Progenitor cell of endocrine pancreas (in vitro differentiated cells): ENCODE results near the gene RTEL1. TPM values are rescaled to one million over a fixed set of nuclear protein-coding genes. Genes with fewer than 3 reads are reported as not detected.

Source experiments
- DNase-seq: peaks from one replicate; pipeline ENCODE4 v3.0.0; 2021; ENCODE audit warnings: low spot score; ENCODE audit not compliant: unreplicated experiment
- H3K27ac Mint-ChIP-seq: 2 replicates; pipeline ENCODE4 v1.8.0; 2021; ENCODE audit warnings: mild to moderate bottlenecking, moderate library complexity, mixed read lengths
- H3K27me3 Mint-ChIP-seq: 2 replicates; pipeline ENCODE4 v1.8.0; 2021; ENCODE audit warnings: mixed read lengths
- H3K36me3 Mint-ChIP-seq: 2 replicates; pipeline ENCODE4 v1.8.0; 2022; ENCODE audit warnings: mixed read lengths; ENCODE audit not compliant: insufficient read depth
- H3K4me1 Mint-ChIP-seq: 2 replicates; pipeline ENCODE4 v1.8.0; 2021; ENCODE audit warnings: low read depth, mixed read lengths
- H3K4me3 Mint-ChIP-seq: 2 replicates; pipeline ENCODE4 v1.8.0; 2021; ENCODE audit warnings: low read depth, mild to moderate bottlenecking, moderate library complexity, mixed read lengths
- H3K9me3 Mint-ChIP-seq: 2 replicates; pipeline ENCODE4 v1.8.0; 2021; ENCODE audit warnings: low read depth, mixed read lengths
- CTCF ChIP-seq: fragments of 200-600 bp; sonication (generic); IDR thresholded peaks from one replicate; pipeline ENCODE4 v1.5.0; 2021; ENCODE audit warnings: antibody characterized with exemption, mild to moderate bottlenecking; ENCODE audit not compliant: unreplicated experiment
- total RNA-seq: library from RNA; stranded (reverse); gene quantifications from 2 replicates; pipeline ENCODE4 v1.2.1, GENCODE V29; 2021

RTEL1 gene
- total RNA-seq, 1 donor from 2014 or later = 35.5 TPM

GRCh38 chr20:63744158-63744557 lies 86.0 kb downstream of the RTEL1 start:
- Mint-ChIP-seq H3K36me3 (peaks cover 6% of the 10 kb centered on the region), H3K27ac (no peak overlapping the region), H3K27me3 (no peaks in the 10 kb centered on the region), H3K4me3 (no peak overlapping the region), H3K4me1 (no peaks in the 10 kb centered on the region), H3K9me3 (no peaks in the 10 kb centered on the region)
- TF ChIP-seq CTCF = no peak
- DNase-seq = no peak

GRCh38 chr20:63744574-63745423 lies 86.7 kb downstream of the RTEL1 start:
- DNase-seq = no peak
- Mint-ChIP-seq H3K27ac (no peak overlapping the region), H3K4me1 (no peaks in the 10 kb centered on the region), H3K9me3 (no peaks in the 10 kb centered on the region), H3K4me3 (no peak overlapping the region), H3K36me3 (peaks cover 6% of the 10 kb centered on the region), H3K27me3 (no peaks in the 10 kb centered on the region)
- TF ChIP-seq CTCF = no peak

- peaks cover 6% of the 10 kb centered on the region for H3K36me3 Mint-ChIP-seq
- no peak for TF ChIP-seq CTCF
- no peak for DNase-seq
- no peak overlapping the region for H3K27ac Mint-ChIP-seq
- no peaks in the 10 kb centered on the region for H3K4me1 Mint-ChIP-seq
- no peak overlapping the region for H3K4me3 Mint-ChIP-seq
- H3K27me3 Mint-ChIP-seq = no peaks in the 10 kb centered on the region
- no peaks in the 10 kb centered on the region for H3K9me3 Mint-ChIP-seq
Observed at GRCh38 chr20:63745424-63745805, 87.3 kb downstream of the RTEL1 start.

Other genes with a start within 250 kb of the RTEL1 start
- gene KCNQ2, start 185.7 kb upstream of the RTEL1 start, total RNA-seq = 14.6 and 15.6 TPM in 2 replicates
- 11.0 and 11.8 TPM in 2 replicates for gene EEF1A2, start 159.2 kb upstream of the RTEL1 start, total RNA-seq
- 340 and 374 TPM in 2 replicates for gene PPDPF, start 137.5 kb upstream of the RTEL1 start, total RNA-seq
- 0.29 and 0.31 TPM in 2 replicates for gene PTK6, start 120.9 kb upstream of the RTEL1 start, total RNA-seq
- not detected in 2 replicates for gene SRMS, start 110.6 kb upstream of the RTEL1 start, total RNA-seq
- 1.9 and 2.6 TPM in 2 replicates for gene FNDC11, start 104.2 kb upstream of the RTEL1 start, total RNA-seq
- gene HELZ2, start 84.1 kb upstream of the RTEL1 start, total RNA-seq = 19.3 and 21.6 TPM in 2 replicates
- gene GMEB2, start 31.2 kb upstream of the RTEL1 start, total RNA-seq = 15.1 and 15.2 TPM in 2 replicates
- 25.6 and 26.5 TPM in 2 replicates for gene STMN3, start 4.9 kb upstream of the RTEL1 start, total RNA-seq
- gene TNFRSF6B, start 38.3 kb downstream of the RTEL1 start, total RNA-seq = not detected in 2 replicates
- 51.0 and 53.8 TPM in 2 replicates for gene ARFRP1, start 49.7 kb downstream of the RTEL1 start, total RNA-seq
- gene ZGPAT, start 49.7 kb downstream of the RTEL1 start, total RNA-seq = 38.5 and 39.0 TPM in 2 replicates
- gene LIME1, start 78.4 kb downstream of the RTEL1 start, total RNA-seq = 17.2 and 21.0 TPM in 2 replicates
- 59.7 and 59.9 TPM in 2 replicates for gene SLC2A4RG, start 81.5 kb downstream of the RTEL1 start, total RNA-seq
- 31.2 and 32.2 TPM in 2 replicates for gene ZBTB46, start 173.0 kb downstream of the RTEL1 start, total RNA-seq
- gene ABHD16B, start 203.2 kb downstream of the RTEL1 start, total RNA-seq = not detected in 2 replicates
- 85.0 and 88.1 TPM in 2 replicates for gene TPD52L2, start 207.0 kb downstream of the RTEL1 start, total RNA-seq
- gene DNAJC5, start 236.8 kb downstream of the RTEL1 start, total RNA-seq = 41.8 and 42.3 TPM in 2 replicates